Activated CD8-positive, alpha-beta memory T cell treated with anti-CD3 and anti-CD28 coated beads, Interleukin-2, amount 50 U/mL, for 1 hour (primary cell): Measurements from ENCODE around the gene ZFAND4.
"Not testable (repeated sequence)": the region's sequence is repeated elsewhere in the genome, so short reads cannot be mapped to it uniquely, and the experiment has no call there.

Experiments used
- DNase-seq: peaks from one replicate; pipeline ENCODE4 v3.0.0-alpha.2; 2020; ENCODE audit errors: extremely low read depth

Gene ZFAND4

GRCh38 chr10:45672181-45673073 lies at the start of gene ZFAND4:
ZFAND4 (minus strand) TSS chr10:45672772; CDS start chr10:45663725, 9,047 bp downstream.
- peak; percentile 87 for DNase-seq

- DNase-seq, result not testable (repeated sequence)
These were observed 48.9 kb upstream of the ZFAND4 start for GRCh38 chr10:45721503-45721902.

GRCh38 chr10:45717642-45718041 lies 45.1 kb upstream of the ZFAND4 start:
- not testable (repeated sequence) for DNase-seq

GRCh38 chr10:45717053-45717452 lies 44.5 kb upstream of the ZFAND4 start:
- not testable (repeated sequence) for DNase-seq

- not testable (repeated sequence) for DNase-seq
These were observed 38.7 kb upstream of the ZFAND4 start for GRCh38 chr10:45711223-45711622.

GRCh38 chr10:45710200-45710796 lies 37.7 kb upstream of the ZFAND4 start:
- not testable (repeated sequence) for DNase-seq

GRCh38 chr10:45678467-45678866 lies 5.9 kb upstream of the ZFAND4 start:
- not testable (repeated sequence) for DNase-seq

GRCh38 chr10:45675388-45675787 lies 2.8 kb upstream of the ZFAND4 start:
- no peak for DNase-seq

GRCh38 chr10:45673074-45673648 lies 589 bp upstream of the ZFAND4 start:
- DNase-seq, result no peak

GRCh38 chr10:45671300-45671699 lies 1.3 kb downstream of the ZFAND4 start:
- not testable (repeated sequence) for DNase-seq

GRCh38 chr10:45669897-45670296 lies 2.7 kb downstream of the ZFAND4 start:
- not testable (repeated sequence) for DNase-seq

GRCh38 chr10:45660876-45661411 lies 11.6 kb downstream of the ZFAND4 start:
- no peak for DNase-seq

GRCh38 chr10:45657033-45657926 lies 15.3 kb downstream of the ZFAND4 start:
- DNase-seq, result no peak

GRCh38 chr10:45655219-45655618 lies 17.4 kb downstream of the ZFAND4 start:
- DNase-seq, result no peak

- DNase-seq, result not testable (repeated sequence)
These were observed 17.8 kb downstream of the ZFAND4 start for GRCh38 chr10:45654753-45655141.

GRCh38 chr10:45653454-45653853 lies 19.1 kb downstream of the ZFAND4 start:
- no peak for DNase-seq

- no peak for DNase-seq
These were observed 20.1 kb downstream of the ZFAND4 start for GRCh38 chr10:45652511-45652910.

GRCh38 chr10:45649296-45649695 lies 23.3 kb downstream of the ZFAND4 start:
- no peak for DNase-seq

- DNase-seq, result no peak
These were observed 25.5 kb downstream of the ZFAND4 start for GRCh38 chr10:45647118-45647517.

- no peak for DNase-seq
These were observed 26.1 kb downstream of the ZFAND4 start for GRCh38 chr10:45646384-45647050.

- no peak for DNase-seq
These were observed 28.0 kb downstream of the ZFAND4 start for GRCh38 chr10:45644527-45644926.
